Upper lobe of left lung (tissue), 6 donors: ENCODE results near the gene NIF3L1. TPM values are rescaled to one million over a fixed set of nuclear protein-coding genes. Genes with fewer than 3 reads are reported as not detected.

ENCODE experiments used
- ATAC-seq, 2 donors: fragments of 200-7000 bp; cut with Tn5 transposase; one replicate each; pipeline ENCODE4 v1.9.1; 2022; ENCODE audit warnings: mild to moderate bottlenecking in 2 of 2, moderate library complexity in 2 of 2; ENCODE audit not compliant: low FRiP score in 2 of 2
- DNase-seq, 2 donors: peaks; one replicate each; pipeline ENCODE4 v3.0.0-alpha.2; 2019 to 2020
- H3K27ac ChIP-seq, 4 donors: fragments of 200-600 bp; sonication (generic); one replicate each; pipeline ENCODE4 v1.5.1; 2016 to 2019
- H3K27me3 ChIP-seq, 4 donors: fragments of 200-600 bp; sonication (generic); one replicate each; pipeline ENCODE4 v1.5.1; 2017 to 2019
- H3K36me3 ChIP-seq, 4 donors: fragments of 200-600 bp; sonication (generic); one replicate each; pipeline ENCODE4 v1.5.1; 2016 to 2019
- H3K4me1 ChIP-seq, 4 donors: fragments of 200-600 bp; sonication (generic); one replicate each; pipeline ENCODE4 v1.5.1; 2018 to 2019
- H3K4me3 ChIP-seq, 4 donors: fragments of 200-600 bp; sonication (generic); one replicate each; pipeline ENCODE4 v1.5.1; 2017 to 2019; ENCODE audit warnings: mild to moderate bottlenecking in 2 of 4, moderate library complexity in 1 of 4
- H3K9me3 ChIP-seq, 4 donors: fragments of 200-600 bp; sonication (generic); one replicate each; pipeline ENCODE4 v1.5.1; 2018 to 2019
- EP300 ChIP-seq, 4 donors: sonication (generic); formaldehyde crosslinking; IDR thresholded peaks; one replicate each; pipeline ENCODE4 v1.5.1; 2017; ENCODE audit warnings: antibody characterized with exemption in 4 of 4, control low read depth in 2 of 4
- POLR2A ChIP-seq, 4 donors: fragments of 450-650 bp; IDR thresholded peaks; one replicate each; pipeline ENCODE4 v1.5.1; 2016 to 2017; ENCODE audit warnings: antibody characterized with exemption in 4 of 4, mild to moderate bottlenecking in 2 of 4
- POLR2AphosphoS5 ChIP-seq, 2 donors: sonication (generic); formaldehyde crosslinking; IDR thresholded peaks; one replicate each; pipeline ENCODE4 v1.5.1; 2017; ENCODE audit warnings: antibody characterized with exemption in 2 of 2
- WGBS, 2 donors: methylation state at CpG; one replicate each; pipeline ENCODE4 v1.1.5; 2017 to 2018; 5-methylcytosine and 5-hydroxymethylcytosine counted together
- total RNA-seq, 6 donors: library from RNA; depleted of rRNA in 4 of 6; stranded (reverse); fragments of >200 nt in 4 of 6; gene quantifications; one replicate each; pipeline versions ENCODE4 v1.1.0 to v1.2.1, GENCODE V29; 2016 to 2021
- TF ChIP-seq, protein P1 (sequence below), 6 experiments: fragments of 450-650 bp in 4 of 6; fragments of 200-600 bp in 2 of 6; sonication (generic) in 2 of 6; IDR thresholded peaks; one replicate each; pipeline ENCODE4 v1.5.1; 2016 to 2019; ENCODE audit warnings: antibody characterized with exemption in 6 of 6
- donor health status: DM: no; HTN: no; CAD: no; lungs with moderate emphysema.
- donor health status: DM: no; HTN: yes; CAD: no; lungs with severe emphysema.

NIF3L1 gene
- total RNA-seq, 6 donors from 2014 or later, result 14.7 to 22.2 (median 19.4) TPM

GRCh38 chr2:200922439-200922838 is 33.3 kb downstream of the NIF3L1 start:
- no peaks in the 10 kb centered on the region for H3K9me3 ChIP-seq
- H3K4me3 ChIP-seq, result no peak overlapping the region
- no peaks in the 10 kb centered on the region for H3K4me1 ChIP-seq
- H3K27me3 ChIP-seq, result no peaks in the 10 kb centered on the region
- DNase-seq (no peak), ATAC-seq (no peak)
- peaks cover 32 to 99% (median 53%) of the 10 kb centered on the region in 4 donors for H3K36me3 ChIP-seq
- no peak overlapping the region for H3K27ac ChIP-seq
- 88 to 95% methylated on average over 6 of the region's 6 CpGs for WGBS, 2 donors
- TF ChIP-seq EP300 (IDR thresholded peaks at IDR 0.05) (no peak), POLR2A (IDR thresholded peaks at IDR 0.05) (no peak), POLR2AphosphoS5 (IDR thresholded peaks at IDR 0.05) (no peak)
- TF ChIP-seq, protein P1, sequence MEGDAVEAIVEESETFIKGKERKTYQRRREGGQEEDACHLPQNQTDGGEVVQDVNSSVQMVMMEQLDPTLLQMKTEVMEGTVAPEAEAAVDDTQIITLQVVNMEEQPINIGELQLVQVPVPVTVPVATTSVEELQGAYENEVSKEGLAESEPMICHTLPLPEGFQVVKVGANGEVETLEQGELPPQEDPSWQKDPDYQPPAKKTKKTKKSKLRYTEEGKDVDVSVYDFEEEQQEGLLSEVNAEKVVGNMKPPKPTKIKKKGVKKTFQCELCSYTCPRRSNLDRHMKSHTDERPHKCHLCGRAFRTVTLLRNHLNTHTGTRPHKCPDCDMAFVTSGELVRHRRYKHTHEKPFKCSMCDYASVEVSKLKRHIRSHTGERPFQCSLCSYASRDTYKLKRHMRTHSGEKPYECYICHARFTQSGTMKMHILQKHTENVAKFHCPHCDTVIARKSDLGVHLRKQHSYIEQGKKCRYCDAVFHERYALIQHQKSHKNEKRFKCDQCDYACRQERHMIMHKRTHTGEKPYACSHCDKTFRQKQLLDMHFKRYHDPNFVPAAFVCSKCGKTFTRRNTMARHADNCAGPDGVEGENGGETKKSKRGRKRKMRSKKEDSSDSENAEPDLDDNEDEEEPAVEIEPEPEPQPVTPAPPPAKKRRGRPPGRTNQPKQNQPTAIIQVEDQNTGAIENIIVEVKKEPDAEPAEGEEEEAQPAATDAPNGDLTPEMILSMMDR (IDR thresholded peaks at IDR 0.05), result no peak

DNA sequence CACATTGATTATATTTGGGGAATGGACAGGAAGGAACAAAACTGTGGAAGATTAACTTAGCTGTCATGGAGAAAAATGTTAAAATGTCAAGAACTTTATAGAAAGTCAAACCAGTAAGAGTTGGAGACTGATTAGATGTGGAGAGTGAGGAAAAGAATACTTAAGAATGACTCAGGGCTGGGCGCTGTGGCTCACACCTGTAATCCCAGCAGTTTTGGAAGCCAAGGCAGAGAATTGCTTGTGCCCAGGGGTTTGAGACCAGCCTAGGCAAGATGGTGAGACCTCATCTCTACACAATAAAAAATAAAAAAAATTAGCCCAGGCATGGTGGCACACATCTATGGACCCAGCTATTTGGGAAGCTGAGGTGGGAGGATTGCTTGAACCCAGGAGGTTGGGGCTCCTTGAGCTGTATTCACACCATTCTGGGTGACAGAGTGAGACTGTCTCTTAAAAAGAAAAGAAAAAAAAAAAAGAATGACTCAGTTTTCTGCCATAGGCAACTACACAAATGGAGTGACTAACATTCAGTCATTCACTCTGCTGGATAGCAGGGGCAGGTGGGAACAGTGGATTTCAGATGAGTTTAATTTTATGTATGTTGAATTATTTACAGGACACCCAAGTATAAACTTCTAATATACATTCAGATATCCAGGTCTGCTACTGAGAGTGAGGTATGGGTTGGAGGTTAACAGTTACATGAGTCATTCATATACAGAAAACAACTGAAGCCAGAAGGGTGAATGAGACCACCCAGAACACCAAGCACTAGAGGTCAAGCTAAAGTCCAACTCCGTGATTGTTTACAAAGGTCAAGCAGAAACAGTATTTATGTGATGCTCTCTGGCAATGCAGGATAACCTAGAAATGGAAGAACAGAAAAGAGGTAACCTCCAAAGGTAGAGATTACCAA is 40.4 kb downstream of the NIF3L1 start:
- ATAC-seq, result no peak
- DNase-seq, result no peak
- peaks cover 0 to 4% (median 1%) of the 10 kb centered on the region in 4 donors for H3K4me1 ChIP-seq
- no peak overlapping the region for H3K27ac ChIP-seq
- peaks cover 8 to 83% (median 41%) of the 10 kb centered on the region in 4 donors for H3K36me3 ChIP-seq
- no peaks in the 10 kb centered on the region for H3K9me3 ChIP-seq
- 95 to 96% methylated on average over 2 of the region's 2 CpGs for WGBS, 2 donors
- TF ChIP-seq EP300 (IDR thresholded peaks at IDR 0.05) (no peak), POLR2AphosphoS5 (IDR thresholded peaks at IDR 0.05) (no peak), POLR2A (IDR thresholded peaks at IDR 0.05) (no peak)
- TF ChIP-seq, protein P1 (IDR thresholded peaks at IDR 0.05), result no peak
- H3K27me3 ChIP-seq, result no peaks in the 10 kb centered on the region
- no peak overlapping the region for H3K4me3 ChIP-seq

- Histone ChIP-seq H3K9me3 (no peaks in the 10 kb centered on the region), H3K36me3 (peaks cover 10 to 83% (median 35%) of the 10 kb centered on the region in 4 donors), H3K27ac (peak overlapping the region in 1 of 4 donors; percentile 36), H3K4me3 (no peak overlapping the region), H3K27me3 (no peaks in the 10 kb centered on the region), H3K4me1 (peaks cover 0 to 4% (median 1%) of the 10 kb centered on the region in 4 donors)
- 42 to 59% methylated on average over 3 of the region's 3 CpGs for WGBS, 2 donors
- TF ChIP-seq POLR2AphosphoS5 (IDR thresholded peaks at IDR 0.05), result no peak
- no peak for TF ChIP-seq POLR2A (IDR thresholded peaks at IDR 0.05)
- no peak for TF ChIP-seq EP300 (IDR thresholded peaks at IDR 0.05)
- TF ChIP-seq, protein P1 (IDR thresholded peaks at IDR 0.05), result no peak
- DNase-seq (no peak), ATAC-seq (no peak)
These were observed 41.9 kb downstream of the NIF3L1 start for GRCh38 chr2:200930947-200931626.

DNA sequence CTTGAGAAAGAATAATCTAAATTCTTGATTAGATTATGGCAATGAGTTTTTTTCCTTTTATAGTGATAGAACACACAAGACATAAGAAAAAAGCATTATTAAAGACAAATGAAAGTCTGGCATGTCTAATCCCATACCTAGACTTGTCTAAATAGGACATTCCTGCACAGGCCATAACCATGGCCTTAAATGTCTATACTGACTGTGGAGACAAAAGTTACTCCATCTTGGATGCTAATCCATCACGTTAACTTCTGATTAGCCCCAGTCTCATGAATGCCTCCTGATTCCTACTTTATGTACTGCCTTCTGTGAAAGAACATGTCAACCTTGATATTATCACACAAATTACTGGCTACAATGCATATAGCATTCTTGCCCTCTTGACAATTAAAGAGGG is 50.7 kb downstream of the NIF3L1 start:
- no peaks in the 10 kb centered on the region for H3K27me3 ChIP-seq
- 94 to 96% methylated on average over 1 of the region's 1 CpG for WGBS, 2 donors
- no peaks in the 10 kb centered on the region for H3K9me3 ChIP-seq
- DNase-seq, result no peak
- no peak overlapping the region for H3K4me3 ChIP-seq
- no peak overlapping the region for H3K27ac ChIP-seq
- peaks cover 7 to 86% (median 38%) of the 10 kb centered on the region in 4 donors for H3K36me3 ChIP-seq
- TF ChIP-seq EP300 (IDR thresholded peaks at IDR 0.05) (no peak), POLR2A (IDR thresholded peaks at IDR 0.05) (no peak)
- TF ChIP-seq, protein P1 (IDR thresholded peaks at IDR 0.05), result no peak
- no peak for ATAC-seq
- H3K4me1 ChIP-seq, result no peaks in the 10 kb centered on the region
